ENCODE data around the gene TM9SF3. TPM values are rescaled to one million over a fixed set of nuclear protein-coding genes. Genes with fewer than 3 reads are reported as not detected.
A peak's percentile ranks its signal among the peaks of the same experiment; 100 is the strongest.

Gene TM9SF3
- total RNA-seq, 1 experiment from 2014 or later = 75.2 TPM

DNA sequence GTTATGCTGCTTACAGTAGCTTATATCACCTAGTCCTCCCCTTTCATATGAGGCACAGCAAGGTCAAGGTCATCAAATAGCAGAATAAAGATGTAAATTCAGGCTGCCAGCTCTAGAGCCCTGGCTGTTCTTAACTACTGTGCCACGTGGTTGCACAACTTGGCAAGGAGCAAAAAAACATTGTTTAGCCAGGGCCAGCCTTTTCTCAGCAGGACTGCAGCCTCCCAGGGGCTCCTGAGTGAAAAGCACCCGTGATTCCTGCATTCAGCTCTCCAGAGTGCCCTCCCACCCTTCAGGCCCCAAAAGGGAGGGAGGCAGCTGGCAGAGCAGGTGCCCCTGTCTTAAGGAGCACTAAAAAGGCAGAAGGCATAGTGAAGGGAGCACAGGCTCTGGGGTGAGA is 31.8 kb upstream of the TM9SF3 start:
- no TSS peak for BruUV-seq (replicated peaks)
- ChIA-PET CTCF (no interaction called here), POLR2A (ENCODE audit: unreplicated experiment) (no interaction called here)
- Histone ChIP-seq H3K4me2 (no peak overlapping the region), H3K9me2 (ENCODE audit: insufficient read depth) (no peaks in the 10 kb centered on the region), H3K36me3 (ENCODE audit: low read depth) (no peaks in the 10 kb centered on the region), H4K20me1 (ENCODE audit: insufficient read depth) (no peaks in the 10 kb centered on the region), H3K79me2 (ENCODE audit: low read depth) (no peaks in the 10 kb centered on the region), H3K4me1 (replicated peaks; ENCODE audit: insufficient read depth) (no peaks in the 10 kb centered on the region; the same call in 1 of the 2 replicates), H2AFZ (no peak overlapping the region), H3K27me3 (ENCODE audit: insufficient read depth, low read depth) (no peaks in the 10 kb centered on the region), H3F3A (ENCODE audit: insufficient read depth, low read depth) (no peaks in the 10 kb centered on the region), H3K4me3 (no peak overlapping the region), H3K27ac (no peak overlapping the region), H3K9me3 (ENCODE audit: insufficient read depth, low read depth) (no peaks in the 10 kb centered on the region)
- intact Hi-C loops (cut with micrococcal nuclease; ENCODE audit: unreplicated experiment) = no loop called here
- DNase-seq = no peak
- TF ChIP-seq, protein P1, sequence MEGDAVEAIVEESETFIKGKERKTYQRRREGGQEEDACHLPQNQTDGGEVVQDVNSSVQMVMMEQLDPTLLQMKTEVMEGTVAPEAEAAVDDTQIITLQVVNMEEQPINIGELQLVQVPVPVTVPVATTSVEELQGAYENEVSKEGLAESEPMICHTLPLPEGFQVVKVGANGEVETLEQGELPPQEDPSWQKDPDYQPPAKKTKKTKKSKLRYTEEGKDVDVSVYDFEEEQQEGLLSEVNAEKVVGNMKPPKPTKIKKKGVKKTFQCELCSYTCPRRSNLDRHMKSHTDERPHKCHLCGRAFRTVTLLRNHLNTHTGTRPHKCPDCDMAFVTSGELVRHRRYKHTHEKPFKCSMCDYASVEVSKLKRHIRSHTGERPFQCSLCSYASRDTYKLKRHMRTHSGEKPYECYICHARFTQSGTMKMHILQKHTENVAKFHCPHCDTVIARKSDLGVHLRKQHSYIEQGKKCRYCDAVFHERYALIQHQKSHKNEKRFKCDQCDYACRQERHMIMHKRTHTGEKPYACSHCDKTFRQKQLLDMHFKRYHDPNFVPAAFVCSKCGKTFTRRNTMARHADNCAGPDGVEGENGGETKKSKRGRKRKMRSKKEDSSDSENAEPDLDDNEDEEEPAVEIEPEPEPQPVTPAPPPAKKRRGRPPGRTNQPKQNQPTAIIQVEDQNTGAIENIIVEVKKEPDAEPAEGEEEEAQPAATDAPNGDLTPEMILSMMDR (conservative IDR thresholded peaks at IDR 0.05) = no peak
- no peak for TF ChIP-seq EZH2 (IDR thresholded peaks at IDR 0.05; ENCODE audit: low read depth)

DNA sequence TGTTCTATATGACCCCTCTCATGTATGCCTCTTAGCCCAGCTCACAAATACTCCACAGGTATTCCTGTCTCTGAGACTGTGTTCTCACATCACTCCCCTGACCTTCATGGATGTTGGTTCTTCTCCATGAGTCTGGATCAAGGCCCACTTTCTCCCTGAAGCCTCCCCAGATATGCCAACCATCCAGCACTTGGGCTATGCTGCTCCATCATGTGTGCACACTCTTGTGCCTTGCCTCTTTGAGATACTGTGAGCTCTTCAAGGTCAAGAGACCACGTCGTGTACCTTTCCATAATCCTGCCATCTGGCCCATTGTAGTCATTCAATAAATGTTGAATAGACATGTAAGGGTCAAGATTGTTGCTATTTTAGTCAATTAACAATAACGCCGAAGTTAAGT is 30.1 kb upstream of the TM9SF3 start:
- Histone ChIP-seq H3K27me3 (ENCODE audit: insufficient read depth, low read depth) (no peaks in the 10 kb centered on the region), H3K27ac (no peak overlapping the region), H3K36me3 (ENCODE audit: low read depth) (no peaks in the 10 kb centered on the region), H3K9me3 (ENCODE audit: insufficient read depth, low read depth) (no peaks in the 10 kb centered on the region), H2AFZ (no peak overlapping the region), H3K4me2 (no peak overlapping the region), H3K4me3 (no peak overlapping the region), H3K4me1 (replicated peaks; ENCODE audit: insufficient read depth) (no peaks in the 10 kb centered on the region; the same call in 1 of the 2 replicates), H3F3A (ENCODE audit: insufficient read depth, low read depth) (no peaks in the 10 kb centered on the region), H3K79me2 (ENCODE audit: low read depth) (no peaks in the 10 kb centered on the region), H4K20me1 (ENCODE audit: insufficient read depth) (no peaks in the 10 kb centered on the region), H3K9me2 (ENCODE audit: insufficient read depth) (no peaks in the 10 kb centered on the region)
- no peak for DNase-seq
- ChIA-PET CTCF (interaction anchor here (0.7 kb wide), 1 partner anchor 144 kb away, joined by 3 read pairs; no protein-coding TSS in a partner anchor), POLR2A (ENCODE audit: unreplicated experiment) (no interaction called here)
- no TSS peak for BruUV-seq (replicated peaks)
- intact Hi-C loops (cut with micrococcal nuclease; ENCODE audit: unreplicated experiment) = no loop called here
- TF ChIP-seq, protein P1 (conservative IDR thresholded peaks at IDR 0.05) = no peak
- no peak for TF ChIP-seq EZH2 (IDR thresholded peaks at IDR 0.05; ENCODE audit: low read depth)

DNA sequence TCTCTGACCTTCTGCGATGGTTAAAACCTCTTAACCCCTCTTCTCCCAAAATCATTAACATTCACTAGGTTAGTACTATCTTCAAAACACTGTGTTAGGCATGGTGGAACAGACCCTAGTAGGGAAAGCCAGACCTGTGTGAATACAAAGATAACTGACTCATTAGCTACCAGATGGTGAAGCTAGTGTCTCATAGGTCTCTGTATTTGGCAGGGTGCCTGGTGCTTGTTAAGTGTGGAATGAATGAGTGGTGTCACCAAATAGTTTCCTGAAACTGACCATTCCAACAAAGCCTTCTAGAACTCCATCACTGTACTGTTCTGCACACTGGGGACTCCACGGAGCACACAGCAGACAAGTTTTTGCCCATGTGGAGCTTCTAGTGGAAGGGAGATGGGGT is 27.7 kb upstream of the TM9SF3 start:
- BruUV-seq (replicated peaks) = no TSS peak
- Histone ChIP-seq H3K36me3 (ENCODE audit: low read depth) (no peaks in the 10 kb centered on the region), H3K27ac (no peak overlapping the region), H3K79me2 (ENCODE audit: low read depth) (no peaks in the 10 kb centered on the region), H3K9me2 (ENCODE audit: insufficient read depth) (no peaks in the 10 kb centered on the region), H4K20me1 (ENCODE audit: insufficient read depth) (no peaks in the 10 kb centered on the region), H3K4me2 (no peak overlapping the region), H3K27me3 (ENCODE audit: insufficient read depth, low read depth) (no peaks in the 10 kb centered on the region), H2AFZ (no peak overlapping the region), H3K4me1 (replicated peaks; ENCODE audit: insufficient read depth) (no peaks in the 10 kb centered on the region; the same call in 1 of the 2 replicates), H3F3A (ENCODE audit: insufficient read depth, low read depth) (no peaks in the 10 kb centered on the region), H3K9me3 (ENCODE audit: insufficient read depth, low read depth) (no peaks in the 10 kb centered on the region), H3K4me3 (no peak overlapping the region)
- intact Hi-C loops (cut with micrococcal nuclease; ENCODE audit: unreplicated experiment) = no loop called here
- ChIA-PET CTCF (no interaction called here), POLR2A (ENCODE audit: unreplicated experiment) (interaction anchor here (0.6 kb wide), 3 partner anchors 36 to 388 kb away, joined by 4 to 6 read pairs (median 4); no protein-coding TSS in a partner anchor)
- DNase-seq = peak; percentile 52 to 80
- TF ChIP-seq, protein P1 (conservative IDR thresholded peaks at IDR 0.05) = no peak
- TF ChIP-seq EZH2 (IDR thresholded peaks at IDR 0.05; ENCODE audit: low read depth) = no peak
